OCI-LY7 (cell line): ENCODE data around the gene NPDC1. TPM values are rescaled to one million over a fixed set of nuclear protein-coding genes. Genes with fewer than 3 reads are reported as not detected.

Source experiments
- BruUV-seq: library from RNA; stranded (reverse); fragments of 400-500 nt; replicated peaks from 2 replicates; lab custom pipeline; 2021; lab: Mats Ljungman, UMichigan
- CTCF ChIA-PET: fragments of 300-600 bp; sonication (Branson Sonifier 250); formaldehyde crosslinking; loops from one replicate; lab custom pipeline; 2022; ENCODE audit warnings: antibody characterized with exemption; ENCODE audit not compliant: unreplicated experiment; lab: Charles Lee
- POLR2A ChIA-PET: fragments of 300-600 bp; sonication (Branson Sonifier 250); formaldehyde crosslinking; loops from one replicate; lab custom pipeline; 2022; ENCODE audit warnings: antibody characterized with exemption; lab: Charles Lee
- DNase-seq: peaks from one replicate; pipeline ENCODE4 v3.0.0-alpha.2; 2015; ENCODE audit warnings: low spot score
- H2AFZ ChIP-seq: fragments of 200-600 bp; sonication (generic), shearing (Covaris generic); 2 replicates; pipeline ENCODE4 v1.6.1; 2014; ENCODE audit warnings: mild to moderate bottlenecking, antibody characterized with exemption, low read length, moderate library complexity
- H3K27ac ChIP-seq: fragments of 200-600 bp; sonication (generic); 2 replicates; pipeline ENCODE4 v1.5.1; 2014; ENCODE audit warnings: mixed run types, low read depth, mild to moderate bottlenecking, moderate library complexity, low read length, inconsistent platforms; ENCODE audit not compliant: poor library complexity, severe bottlenecking
- H3K36me3 ChIP-seq: fragments of 200-600 bp; sonication (generic); 2 replicates; pipeline ENCODE4 v1.6.1; 2014; ENCODE audit warnings: mild to moderate bottlenecking, antibody characterized with exemption, low read length, moderate library complexity, mixed read lengths; ENCODE audit not compliant: insufficient read depth
- H3K4me1 ChIP-seq: fragments of 200-600 bp; sonication (generic); 2 replicates; pipeline ENCODE4 v1.5.1; 2014; ENCODE audit warnings: mild to moderate bottlenecking, low read length; ENCODE audit not compliant: insufficient read depth, poor library complexity, severe bottlenecking
- H3K4me2 ChIP-seq: fragments of 200-600 bp; sonication (generic); 2 replicates; pipeline ENCODE4 v1.6.1; 2014; ENCODE audit warnings: mild to moderate bottlenecking, low read length
- H3K4me3 ChIP-seq: fragments of 200-600 bp; sonication (generic); 2 replicates; pipeline ENCODE4 v1.5.1; 2014; ENCODE audit warnings: mild to moderate bottlenecking, low read depth, low read length; ENCODE audit not compliant: poor library complexity, severe bottlenecking
- H3K79me2 ChIP-seq: fragments of 200-600 bp; sonication (generic); 2 replicates; pipeline ENCODE4 v1.6.1; 2016; ENCODE audit warnings: low read depth, mild to moderate bottlenecking, low read length, moderate library complexity, mixed read lengths; ENCODE audit not compliant: insufficient read depth
- H3K9me2 ChIP-seq: fragments of 200-600 bp; sonication (generic); 2 replicates; pipeline ENCODE4 v1.6.1; 2016; ENCODE audit warnings: mild to moderate bottlenecking, low read length, mixed read lengths; ENCODE audit not compliant: insufficient read depth
- H3K9me3 ChIP-seq: fragments of 200-600 bp; sonication (generic); 2 replicates; pipeline ENCODE4 v1.6.1; 2014; ENCODE audit warnings: mild to moderate bottlenecking, mixed run types, low read length, mixed read lengths
- H4K20me1 ChIP-seq: fragments of 200-600 bp; sonication (generic); 2 replicates; pipeline ENCODE4 v1.6.1; 2014; ENCODE audit warnings: mild to moderate bottlenecking, antibody characterized with exemption, low read length, moderate library complexity, mixed read lengths; ENCODE audit not compliant: insufficient read depth
- CTCF ChIP-seq: fragments of 200-600 bp; sonication (generic); conservative IDR thresholded peaks from 2 replicates; pipeline ENCODE4 v1.5.1; 2014; ENCODE audit warnings: mild to moderate bottlenecking, antibody characterized with exemption, low read length, moderate library complexity, mixed read lengths
- EZH2phosphoT487 ChIP-seq: fragments of 200-600 bp; sonication (generic); IDR thresholded peaks from 2 replicates; pipeline ENCODE4 v1.6.1; 2018; ENCODE audit warnings: low read depth, borderline replicate concordance, mild to moderate bottlenecking, mixed run types, antibody characterized with exemption, low read length, moderate library complexity, mixed read lengths
- intact Hi-C: fragments of 100-400 bp; cut with micrococcal nuclease; formaldehyde crosslinking; loops from one replicate; pipeline ENCODE4 v1.10.0; 2022; ENCODE audit not compliant: unreplicated experiment
- total RNA-seq, 2 experiments: library from RNA; depleted of rRNA in 1 of 2; stranded (reverse); fragments of >200 nt in 1 of 2; shearing (Covaris generic) in 1 of 2; gene quantifications; 2 replicates each; pipeline ENCODE4 v1.2.3, GENCODE V29; 2014 to 2022

Gene NPDC1
- total RNA-seq, 2 experiments from 2014 or later, result 0.32 to 0.38 TPM

- no TSS peak for BruUV-seq
- no peak for DNase-seq
- Histone ChIP-seq H3K36me3 (no peaks in the 10 kb centered on the region), H3K79me2 (no peaks in the 10 kb centered on the region), H3K4me2 (no peak overlapping the region), H3K4me3 (no peak overlapping the region), H4K20me1 (no peaks in the 10 kb centered on the region), H3K4me1 (peaks cover 10% of the 10 kb centered on the region), H3K9me2 (no peaks in the 10 kb centered on the region), H2AFZ (no peak overlapping the region), H3K27ac (no peak overlapping the region), H3K9me3 (no peaks in the 10 kb centered on the region)
- intact Hi-C loops, result no loop called here
- ChIA-PET POLR2A (no interaction called here), CTCF (no interaction called here)
- TF ChIP-seq EZH2phosphoT487 (no peak), CTCF (no peak)
Measured at GRCh38 chr9:137017791-137018497, 28.0 kb downstream of the NPDC1 start.

- BruUV-seq, result no TSS peak
- no peak overlapping the region for H3K4me2 ChIP-seq
- H4K20me1 ChIP-seq, result no peaks in the 10 kb centered on the region
- ChIA-PET CTCF (no interaction called here), POLR2A (no interaction called here)
- H3K4me3 ChIP-seq, result no peak overlapping the region
- no peak overlapping the region for H2AFZ ChIP-seq
- no peaks in the 10 kb centered on the region for H3K9me3 ChIP-seq
- TF ChIP-seq CTCF, result no peak
- TF ChIP-seq EZH2phosphoT487, result no peak
- no peak overlapping the region for H3K27ac ChIP-seq
- H3K4me1 ChIP-seq, result peaks cover 10% of the 10 kb centered on the region
- no peaks in the 10 kb centered on the region for H3K36me3 ChIP-seq
- H3K9me2 ChIP-seq, result no peaks in the 10 kb centered on the region
- no peaks in the 10 kb centered on the region for H3K79me2 ChIP-seq
- intact Hi-C loops, result no loop called here
- DNase-seq, result no peak
Measured at GRCh38 chr9:137017071-137017470, 28.9 kb downstream of the NPDC1 start.

- intact Hi-C loops, result no loop called here
- no peak overlapping the region for H3K27ac ChIP-seq
- no peaks in the 10 kb centered on the region for H3K9me2 ChIP-seq
- H3K36me3 ChIP-seq, result no peaks in the 10 kb centered on the region
- H3K9me3 ChIP-seq, result no peaks in the 10 kb centered on the region
- BruUV-seq, result no TSS peak
- TF ChIP-seq EZH2phosphoT487 (no peak), CTCF (no peak)
- H4K20me1 ChIP-seq, result no peaks in the 10 kb centered on the region
- H2AFZ ChIP-seq, result no peak overlapping the region
- H3K79me2 ChIP-seq, result no peaks in the 10 kb centered on the region
- H3K4me3 ChIP-seq, result no peak overlapping the region
- ChIA-PET CTCF (no interaction called here), POLR2A (no interaction called here)
- no peak overlapping the region for H3K4me2 ChIP-seq
- DNase-seq, result no peak
- H3K4me1 ChIP-seq, result peaks cover 10% of the 10 kb centered on the region
Measured at GRCh38 chr9:137016436-137016835, 29.5 kb downstream of the NPDC1 start.
